ENCODE measurements around the gene GPR84. TPM values are rescaled to one million over a fixed set of nuclear protein-coding genes. Genes with fewer than 3 reads are reported as not detected.
A peak's percentile ranks its signal among the peaks of the same experiment; 100 is the strongest.

GPR84 gene
- total and polyA plus RNA-seq, 7 donors = 0.54 to 0.92 (median 0.64) TPM; not detected in 3

- intact Hi-C loops (cut with DNase I) = no loop called here
Observed at GRCh38 chr12:54384591-54385041, 20.3 kb upstream of the GPR84 start, which contains the start of gene ZNF385A. TSS of gene ZNF385A (minus strand) at chr12:54384733. CDS start at chr12:54384514, 219 bp downstream.

GRCh38 chr12:54383041-54383609, 18.8 kb upstream of the GPR84 start:
- Histone ChIP-seq H3K27ac (peak overlapping the region in 1 of 4 donors; percentile 51), H3K4me1 (peaks cover 0 to 19% (median 15%) of the 10 kb centered on the region in 4 donors), H3K36me3 (no peaks in the 10 kb centered on the region), H3K27me3 (no peaks in the 10 kb centered on the region), H3K9me3 (no peaks in the 10 kb centered on the region), H3K4me3 (no peak overlapping the region)
- no peak for DNase-seq
- intact Hi-C loops (cut with DNase I) = no loop called here
- 77 to 87% methylated on average over 3 of the region's 3 CpGs for WGBS, 2 donors
- peak in 1 of 4 donors; percentile 23 for TF ChIP-seq POLR2AphosphoS5 (IDR thresholded peaks at IDR 0.05)
- no peak for TF ChIP-seq EP300 (IDR thresholded peaks at IDR 0.05)

More at GRCh38 chr12:54384591-54385041, 20.3 kb upstream of the GPR84 start, which contains the start of gene ZNF385A:
- WGBS, 2 donors = 74 to 87% methylated on average over 1 of the region's 1 CpG
- no peaks in the 10 kb centered on the region for H3K36me3 ChIP-seq
- H3K27ac ChIP-seq = peak within 1 kb of the TSS; percentile 28 to 53 (median 50)
- no peak for DNase-seq
- H3K9me3 ChIP-seq = no peaks in the 10 kb centered on the region
- no peaks in the 10 kb centered on the region for H3K27me3 ChIP-seq
- TF ChIP-seq CTCF (IDR thresholded peaks at IDR 0.05) = no peak
- no peak for TF ChIP-seq EP300 (IDR thresholded peaks at IDR 0.05)
- no peak for TF ChIP-seq POLR2A (IDR thresholded peaks at IDR 0.05)
- no peak for TF ChIP-seq POLR2AphosphoS5 (IDR thresholded peaks at IDR 0.05)
- no peak within 1 kb of the TSS for H3K4me3 ChIP-seq
- peaks cover 0 to 8% (median 4%) of the 10 kb centered on the region in 4 donors for H3K4me1 ChIP-seq

DNA sequence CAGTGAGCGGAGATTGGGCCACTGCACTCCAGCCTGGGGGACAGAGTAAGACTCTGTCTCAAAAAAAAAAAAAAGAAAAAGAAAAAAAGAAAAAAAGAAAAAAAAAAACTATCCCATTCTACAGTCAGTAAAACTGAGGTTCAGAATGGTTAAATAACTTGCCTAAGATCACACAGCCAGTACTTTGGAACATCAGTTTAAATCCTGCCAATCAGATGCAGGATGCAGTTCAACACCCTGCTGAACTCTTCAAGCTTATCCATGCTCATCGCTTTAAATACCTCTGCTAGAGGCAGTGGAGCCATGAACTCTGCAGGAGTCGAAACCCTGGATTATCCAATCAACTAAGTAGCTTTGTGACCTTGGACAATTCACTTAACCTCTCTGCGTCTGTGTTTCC, 16.9 kb upstream of the GPR84 start:
- peaks cover 0 to 29% (median 17%) of the 10 kb centered on the region in 4 donors for H3K4me1 ChIP-seq
- TF ChIP-seq POLR2A (IDR thresholded peaks at IDR 0.05) = no peak
- TF ChIP-seq EP300 (IDR thresholded peaks at IDR 0.05) = no peak
- TF ChIP-seq CTCF (IDR thresholded peaks at IDR 0.05) = no peak
- no peak for TF ChIP-seq POLR2AphosphoS5 (IDR thresholded peaks at IDR 0.05)
- no peaks in the 10 kb centered on the region for H3K36me3 ChIP-seq
- no peak for DNase-seq
- intact Hi-C loops (cut with DNase I) = no loop called here
- no peaks in the 10 kb centered on the region for H3K9me3 ChIP-seq
- 91 to 93% methylated on average over 4 of the region's 4 CpGs for WGBS, 2 donors
- H3K4me3 ChIP-seq = no peak overlapping the region
- no peaks in the 10 kb centered on the region for H3K27me3 ChIP-seq
- no peak overlapping the region for H3K27ac ChIP-seq

DNA sequence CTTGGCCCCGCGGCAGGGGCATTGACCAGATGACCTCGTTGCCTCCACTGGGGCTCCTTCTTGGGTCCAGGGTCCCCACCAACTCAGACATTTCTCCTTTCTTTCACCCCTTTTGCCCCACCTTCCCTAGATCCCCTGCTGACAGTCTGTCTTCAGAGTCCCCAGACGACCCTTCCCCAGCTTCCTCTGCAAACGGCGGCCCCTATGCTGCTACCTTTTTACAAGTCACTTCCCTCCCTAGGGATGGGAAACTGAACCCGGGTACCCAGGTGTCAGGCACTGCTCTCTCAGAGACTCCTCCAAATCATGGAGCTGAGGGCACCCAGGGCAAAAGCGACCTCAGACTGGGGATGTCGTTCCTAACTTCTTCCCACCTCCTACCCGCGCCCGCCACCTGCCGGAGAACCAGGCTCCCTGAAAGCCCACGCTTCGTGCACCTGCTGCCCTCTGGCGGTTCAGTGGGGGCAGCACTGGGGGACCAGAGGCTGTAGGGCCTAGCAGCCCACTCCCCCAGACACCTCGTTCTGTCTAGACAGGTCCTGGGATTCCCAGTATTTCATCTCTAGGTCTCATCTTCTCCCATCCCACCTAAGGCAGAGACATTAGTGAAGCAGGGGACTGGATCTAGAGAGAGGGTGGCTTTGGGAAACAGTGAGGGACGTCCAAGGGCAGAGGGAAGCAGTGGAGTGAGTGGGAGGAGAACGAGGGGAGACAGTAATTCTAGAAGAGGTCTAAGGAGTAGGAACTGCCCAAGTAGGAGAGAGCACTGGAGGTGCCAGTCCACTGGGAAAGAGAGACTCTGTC, 15.3 kb upstream of the GPR84 start:
- no peaks in the 10 kb centered on the region for H3K36me3 ChIP-seq
- peak in 3 of 4 donors; percentile 33 to 52 (median 37) for TF ChIP-seq POLR2AphosphoS5 (IDR thresholded peaks at IDR 0.05)
- peak; percentile 100 for TF ChIP-seq CTCF (IDR thresholded peaks at IDR 0.05)
- TF ChIP-seq EP300 (IDR thresholded peaks at IDR 0.05) = no peak
- no peak for TF ChIP-seq POLR2A (IDR thresholded peaks at IDR 0.05)

More for the DNA sequence above, 15.3 kb upstream of the GPR84 start:
- 8 to 19% methylated on average over 19 of the region's 19 CpGs for WGBS, 2 donors
- DNase-seq = peak; percentile 96
- intact Hi-C loops (cut with DNase I) = loop anchor here (10.0 kb wide), 1 partner anchor 375 kb away; the partner anchor contains the start of genes HOXC8 and HOXC9
- Histone ChIP-seq H3K27me3 (no peaks in the 10 kb centered on the region), H3K4me1 (peaks cover 0 to 26% (median 18%) of the 10 kb centered on the region in 4 donors), H3K4me3 (peak overlapping the region; percentile 32 to 57 (median 55)), H3K27ac (peak overlapping the region; percentile 77 to 84 (median 79)), H3K9me3 (no peaks in the 10 kb centered on the region)

Data from sigmoid colon (tissue), 7 donors.